Neural cell (in vitro differentiated cells): Measurements from ENCODE around the gene ODF4. TPM values are rescaled to one million over a fixed set of nuclear protein-coding genes. Genes with fewer than 3 reads are reported as not detected.
A peak's percentile ranks its signal among the peaks of the same experiment; 100 is the strongest.

Experiments used
- H2AFZ ChIP-seq: fragments of 200-600, 300-800 bp; sonication (generic), shearing (Covaris generic); 2 replicates; pipeline ENCODE4 v1.6.0; 2014; ENCODE audit warnings: low read depth, mild to moderate bottlenecking, antibody characterized with exemption, low read length, moderate library complexity
- H3F3A ChIP-seq: fragments of 200-600 bp; shearing (Covaris generic); 2 replicates; pipeline ENCODE4 v1.6.1; 2016; ENCODE audit warnings: mild to moderate bottlenecking, moderate library complexity, mixed read lengths, antibody characterized with exemption, low read length; ENCODE audit not compliant: insufficient read depth, poor library complexity, severe bottlenecking
- H3K27ac ChIP-seq: fragments of 200-600, 300-800 bp; sonication (generic), shearing (Covaris generic); 2 replicates; pipeline ENCODE4 v1.5.1; 2014; ENCODE audit warnings: mild to moderate bottlenecking, low read length, moderate library complexity
- H3K27me3 ChIP-seq: fragments of 300-800, 200-600 bp; sonication (generic), shearing (Covaris generic); 2 replicates; pipeline ENCODE4 v1.6.0; 2014; ENCODE audit warnings: mild to moderate bottlenecking, low read depth, low read length, moderate library complexity; ENCODE audit not compliant: insufficient read depth
- H3K36me3 ChIP-seq: fragments of 300-800, 200-600 bp; sonication (generic), shearing (Covaris generic); 2 replicates; pipeline ENCODE4 v1.5.1; 2014; ENCODE audit warnings: mild to moderate bottlenecking, antibody characterized with exemption, low read length, moderate library complexity; ENCODE audit not compliant: insufficient read depth
- H3K4me2 ChIP-seq: fragments of 300-800, 200-600 bp; sonication (generic), shearing (Covaris generic); 2 replicates; pipeline ENCODE4 v1.6.0; 2014; ENCODE audit warnings: mild to moderate bottlenecking, low read length
- H3K4me3 ChIP-seq: fragments of 300-800, 200-600 bp; sonication (generic), shearing (Covaris generic); 2 replicates; pipeline ENCODE4 v1.5.1; 2014; ENCODE audit warnings: mild to moderate bottlenecking, low read length, moderate library complexity
- H3K79me2 ChIP-seq: fragments of 200-600 bp; shearing (Covaris generic); replicated peaks from 2 replicates; pipeline ENCODE4 v1.6.0; 2014; ENCODE audit warnings: mild to moderate bottlenecking, low read length, moderate library complexity; ENCODE audit not compliant: insufficient read depth
- H3K9ac ChIP-seq: fragments of 300-800, 200-600 bp; sonication (generic), shearing (Covaris generic); 2 replicates; pipeline ENCODE4 v1.6.1; 2016; ENCODE audit warnings: mild to moderate bottlenecking, low read length, mixed read lengths
- H3K9me2 ChIP-seq: fragments of 200-600 bp; shearing (Covaris generic); 2 replicates; pipeline ENCODE4 v1.6.1; 2016; ENCODE audit warnings: mild to moderate bottlenecking, low read length, mixed read lengths; ENCODE audit not compliant: insufficient read depth
- H3K9me3 ChIP-seq: fragments of 200-600, 300-800 bp; sonication (generic), shearing (Covaris generic); 2 replicates; pipeline ENCODE4 v1.6.1; 2016; ENCODE audit warnings: mild to moderate bottlenecking, mixed run types, low read length, moderate library complexity, mixed read lengths
- H4K20me1 ChIP-seq: fragments of 200-600 bp; shearing (Covaris generic); 2 replicates; pipeline ENCODE4 v1.6.1; 2016; ENCODE audit warnings: mild to moderate bottlenecking, mixed run types; ENCODE audit not compliant: insufficient read depth
- EP300 ChIP-seq: fragments of 450-650 bp; conservative IDR thresholded peaks from 2 replicates; pipeline ENCODE4 v1.6.1; 2014; ENCODE audit warnings: antibody characterized with exemption, mild to moderate bottlenecking, moderate library complexity; ENCODE audit not compliant: poor library complexity, severe bottlenecking
- EZH2 ChIP-seq: fragments of 200-600, 300-800 bp; shearing (Covaris generic), sonication (generic); IDR thresholded peaks from 2 replicates; pipeline ENCODE4 v1.6.1; 2014; ENCODE audit warnings: antibody characterized with exemption, low read length, borderline replicate concordance, mild to moderate bottlenecking; ENCODE audit not compliant: insufficient read depth, poor library complexity, severe bottlenecking
- MXI1 ChIP-seq: fragments of 450-650 bp; conservative IDR thresholded peaks from 2 replicates; pipeline ENCODE4 v1.6.1; 2014; ENCODE audit warnings: antibody characterized with exemption, mild to moderate bottlenecking; ENCODE audit not compliant: poor library complexity, severe bottlenecking
- POLR2AphosphoS5 ChIP-seq: IDR thresholded peaks from 2 replicates; pipeline ENCODE4 v1.6.1; 2012
- RAD21 ChIP-seq: fragments of 450-650 bp; conservative IDR thresholded peaks from 2 replicates; pipeline ENCODE4 v1.6.1; 2014; ENCODE audit warnings: antibody characterized with exemption, mild to moderate bottlenecking, moderate library complexity
- TAF1 ChIP-seq: IDR thresholded peaks from 2 replicates; pipeline ENCODE4 v1.6.1; 2012; ENCODE audit warnings: low read depth
- polyA plus RNA-seq: library from polyadenylated mRNA; depleted of rRNA; stranded (reverse); fragments of >200 nt; gene quantifications from 2 replicates; pipeline ENCODE4 v1.2.3, GENCODE V29; 2014
- TF ChIP-seq, protein P1 (sequence below): fragments of 450-650 bp; IDR thresholded peaks from 2 replicates; pipeline ENCODE4 v1.5.1; 2014; ENCODE audit warnings: antibody characterized with exemption, mild to moderate bottlenecking, moderate library complexity; ENCODE audit not compliant: poor library complexity, severe bottlenecking
- TF ChIP-seq, protein P2 (sequence below): IDR thresholded peaks from 2 replicates; pipeline ENCODE4 v1.6.1; 2012; ENCODE audit warnings: borderline replicate concordance

ODF4 gene
- polyA plus RNA-seq, 1 donor from 2014 or later, result not detected

DNA sequence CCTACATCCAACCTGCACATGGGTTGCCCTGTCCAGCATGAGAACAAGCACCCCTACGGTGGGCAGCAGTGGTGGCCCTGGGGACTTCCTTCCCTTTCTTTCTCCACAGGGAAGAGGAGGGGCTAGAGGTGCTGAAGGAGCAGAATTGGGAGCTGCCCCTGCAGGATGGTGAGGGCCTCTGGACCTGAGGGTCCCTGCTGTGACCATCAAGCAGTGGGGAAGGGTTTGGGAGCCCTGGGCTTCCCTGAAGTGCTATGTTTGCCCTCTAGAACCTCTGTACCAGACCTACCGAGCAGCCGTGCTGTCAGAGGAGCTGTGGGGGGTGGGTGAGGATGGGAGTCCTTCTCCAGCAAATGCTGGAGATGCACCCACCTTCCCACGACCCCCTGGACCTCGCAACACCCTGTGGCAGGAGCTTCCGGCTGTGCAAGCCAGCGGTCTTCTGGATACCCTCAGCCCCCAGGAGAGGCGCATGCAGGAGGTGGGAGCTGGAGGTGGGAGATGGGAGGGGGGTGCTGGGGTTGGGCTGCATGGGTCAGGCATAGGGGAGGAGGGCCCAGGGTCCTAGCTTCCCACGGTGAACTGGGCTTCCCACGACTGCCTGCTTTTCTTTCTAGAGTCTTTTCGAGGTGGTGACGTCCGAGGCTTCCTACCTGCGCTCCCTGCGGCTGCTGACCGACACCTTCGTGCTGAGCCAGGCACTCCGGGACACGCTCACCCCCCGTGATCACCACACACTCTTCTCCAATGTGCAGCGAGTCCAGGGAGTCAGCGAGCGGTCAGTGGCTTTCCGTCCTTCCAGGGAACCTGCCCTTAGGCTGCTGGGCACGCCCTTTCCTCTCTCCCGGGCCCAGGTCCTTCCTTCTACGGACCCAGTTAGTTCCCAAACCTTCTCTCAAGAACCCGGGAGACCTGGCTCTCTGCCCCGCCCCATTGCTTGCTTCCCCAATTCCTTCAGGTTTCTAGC lies 24.6 kb upstream of the ODF4 start:
- Histone ChIP-seq H3K27me3 (peaks cover 22% of the 10 kb centered on the region), H3K36me3 (no peaks in the 10 kb centered on the region), H3K9me2 (no peaks in the 10 kb centered on the region), H3K27ac (no peak overlapping the region), H3F3A (no peaks in the 10 kb centered on the region), H3K79me2 (no peaks in the 10 kb centered on the region), H3K4me2 (no peak overlapping the region), H3K9me3 (no peaks in the 10 kb centered on the region), H4K20me1 (no peaks in the 10 kb centered on the region), H3K9ac (no peak overlapping the region), H2AFZ (no peak overlapping the region), H3K4me3 (peak overlapping the region; percentile 49)
- TF ChIP-seq MXI1, result no peak
- no peak for TF ChIP-seq POLR2AphosphoS5

DNA sequence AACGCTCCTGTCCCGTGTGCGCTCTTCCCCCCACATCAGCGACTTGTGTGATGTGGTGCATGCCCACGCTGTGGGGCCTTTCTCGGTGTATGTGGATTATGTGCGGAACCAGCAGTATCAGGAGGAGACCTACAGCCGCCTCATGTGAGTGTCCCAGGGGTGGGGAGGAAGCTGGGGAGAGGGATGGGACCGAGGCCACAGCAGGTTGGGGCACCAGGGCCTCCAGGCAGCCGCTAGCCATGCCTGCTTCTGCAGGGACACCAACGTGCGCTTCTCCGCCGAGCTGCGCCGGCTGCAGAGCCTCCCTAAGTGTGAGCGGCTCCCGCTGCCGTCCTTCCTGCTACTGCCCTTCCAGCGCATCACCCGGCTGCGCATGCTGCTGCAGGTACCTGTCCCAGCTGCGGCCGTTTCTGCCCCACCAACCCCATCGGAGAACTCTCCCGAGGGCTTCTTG lies 23.8 kb upstream of the ODF4 start:
- H4K20me1 ChIP-seq, result no peaks in the 10 kb centered on the region
- no peaks in the 10 kb centered on the region for H3K9me2 ChIP-seq
- no peaks in the 10 kb centered on the region for H3K79me2 ChIP-seq
- H3K36me3 ChIP-seq, result no peaks in the 10 kb centered on the region
- H2AFZ ChIP-seq, result no peak overlapping the region
- H3K27me3 ChIP-seq, result peaks cover 22% of the 10 kb centered on the region
- no peaks in the 10 kb centered on the region for H3F3A ChIP-seq
- no peak overlapping the region for H3K9ac ChIP-seq
- H3K9me3 ChIP-seq, result no peaks in the 10 kb centered on the region
- TF ChIP-seq, protein P1, sequence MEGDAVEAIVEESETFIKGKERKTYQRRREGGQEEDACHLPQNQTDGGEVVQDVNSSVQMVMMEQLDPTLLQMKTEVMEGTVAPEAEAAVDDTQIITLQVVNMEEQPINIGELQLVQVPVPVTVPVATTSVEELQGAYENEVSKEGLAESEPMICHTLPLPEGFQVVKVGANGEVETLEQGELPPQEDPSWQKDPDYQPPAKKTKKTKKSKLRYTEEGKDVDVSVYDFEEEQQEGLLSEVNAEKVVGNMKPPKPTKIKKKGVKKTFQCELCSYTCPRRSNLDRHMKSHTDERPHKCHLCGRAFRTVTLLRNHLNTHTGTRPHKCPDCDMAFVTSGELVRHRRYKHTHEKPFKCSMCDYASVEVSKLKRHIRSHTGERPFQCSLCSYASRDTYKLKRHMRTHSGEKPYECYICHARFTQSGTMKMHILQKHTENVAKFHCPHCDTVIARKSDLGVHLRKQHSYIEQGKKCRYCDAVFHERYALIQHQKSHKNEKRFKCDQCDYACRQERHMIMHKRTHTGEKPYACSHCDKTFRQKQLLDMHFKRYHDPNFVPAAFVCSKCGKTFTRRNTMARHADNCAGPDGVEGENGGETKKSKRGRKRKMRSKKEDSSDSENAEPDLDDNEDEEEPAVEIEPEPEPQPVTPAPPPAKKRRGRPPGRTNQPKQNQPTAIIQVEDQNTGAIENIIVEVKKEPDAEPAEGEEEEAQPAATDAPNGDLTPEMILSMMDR, result no peak
- TF ChIP-seq RAD21, result no peak
- TF ChIP-seq, protein P2, sequence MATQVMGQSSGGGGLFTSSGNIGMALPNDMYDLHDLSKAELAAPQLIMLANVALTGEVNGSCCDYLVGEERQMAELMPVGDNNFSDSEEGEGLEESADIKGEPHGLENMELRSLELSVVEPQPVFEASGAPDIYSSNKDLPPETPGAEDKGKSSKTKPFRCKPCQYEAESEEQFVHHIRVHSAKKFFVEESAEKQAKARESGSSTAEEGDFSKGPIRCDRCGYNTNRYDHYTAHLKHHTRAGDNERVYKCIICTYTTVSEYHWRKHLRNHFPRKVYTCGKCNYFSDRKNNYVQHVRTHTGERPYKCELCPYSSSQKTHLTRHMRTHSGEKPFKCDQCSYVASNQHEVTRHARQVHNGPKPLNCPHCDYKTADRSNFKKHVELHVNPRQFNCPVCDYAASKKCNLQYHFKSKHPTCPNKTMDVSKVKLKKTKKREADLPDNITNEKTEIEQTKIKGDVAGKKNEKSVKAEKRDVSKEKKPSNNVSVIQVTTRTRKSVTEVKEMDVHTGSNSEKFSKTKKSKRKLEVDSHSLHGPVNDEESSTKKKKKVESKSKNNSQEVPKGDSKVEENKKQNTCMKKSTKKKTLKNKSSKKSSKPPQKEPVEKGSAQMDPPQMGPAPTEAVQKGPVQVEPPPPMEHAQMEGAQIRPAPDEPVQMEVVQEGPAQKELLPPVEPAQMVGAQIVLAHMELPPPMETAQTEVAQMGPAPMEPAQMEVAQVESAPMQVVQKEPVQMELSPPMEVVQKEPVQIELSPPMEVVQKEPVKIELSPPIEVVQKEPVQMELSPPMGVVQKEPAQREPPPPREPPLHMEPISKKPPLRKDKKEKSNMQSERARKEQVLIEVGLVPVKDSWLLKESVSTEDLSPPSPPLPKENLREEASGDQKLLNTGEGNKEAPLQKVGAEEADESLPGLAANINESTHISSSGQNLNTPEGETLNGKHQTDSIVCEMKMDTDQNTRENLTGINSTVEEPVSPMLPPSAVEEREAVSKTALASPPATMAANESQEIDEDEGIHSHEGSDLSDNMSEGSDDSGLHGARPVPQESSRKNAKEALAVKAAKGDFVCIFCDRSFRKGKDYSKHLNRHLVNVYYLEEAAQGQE, result no peak
- no peak overlapping the region for H3K4me2 ChIP-seq
- no peak overlapping the region for H3K27ac ChIP-seq
- peak overlapping the region; percentile 49 for H3K4me3 ChIP-seq

DNA sequence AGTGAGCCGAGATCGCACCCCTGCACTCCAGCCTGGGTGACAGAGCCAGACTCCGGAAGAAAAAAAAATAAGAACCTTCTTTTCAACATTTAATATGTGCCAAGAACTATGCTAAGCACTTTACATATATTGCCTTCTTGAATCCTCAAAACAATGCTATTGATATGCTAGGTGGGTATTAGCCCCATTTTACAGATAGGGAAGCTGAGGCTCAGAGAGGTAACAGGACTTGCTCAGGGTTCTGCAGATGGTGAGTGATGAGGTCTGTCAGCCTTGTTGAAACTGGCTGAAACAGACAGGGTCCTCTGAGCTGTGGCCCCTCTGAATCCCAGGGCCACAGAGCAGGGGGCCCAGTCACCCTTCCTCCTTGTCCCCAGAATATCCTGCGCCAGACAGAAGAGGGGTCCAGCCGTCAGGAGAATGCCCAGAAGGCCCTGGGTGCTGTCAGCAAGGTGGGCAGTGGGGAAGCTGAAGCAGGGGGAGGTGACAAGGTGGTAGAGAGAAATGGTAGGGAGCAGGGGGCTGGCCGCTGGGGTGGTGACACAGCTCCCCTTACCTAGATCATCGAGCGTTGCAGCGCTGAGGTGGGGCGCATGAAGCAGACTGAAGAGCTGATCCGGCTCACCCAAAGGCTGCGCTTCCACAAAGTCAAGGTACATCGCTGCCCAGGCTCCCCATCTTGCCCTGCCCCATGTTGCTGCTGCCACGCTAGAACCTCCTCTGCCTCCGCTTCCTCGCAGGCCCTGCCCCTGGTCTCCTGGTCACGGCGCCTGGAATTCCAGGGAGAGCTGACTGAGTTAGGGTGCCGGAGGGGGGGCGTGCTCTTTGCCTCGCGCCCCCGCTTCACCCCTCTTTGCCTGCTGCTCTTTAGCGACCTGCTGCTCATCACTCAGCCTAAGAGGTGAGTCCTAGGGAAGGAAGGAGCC lies 21.4 kb upstream of the ODF4 start:
- Histone ChIP-seq H3K27me3 (peaks cover 22% of the 10 kb centered on the region), H3K4me3 (no peak overlapping the region), H3K9me3 (no peaks in the 10 kb centered on the region), H3K9me2 (no peaks in the 10 kb centered on the region), H3K9ac (no peak overlapping the region), H3K79me2 (no peaks in the 10 kb centered on the region), H3K27ac (no peak overlapping the region), H3K36me3 (no peaks in the 10 kb centered on the region), H3K4me2 (no peak overlapping the region), H4K20me1 (no peaks in the 10 kb centered on the region), H3F3A (no peaks in the 10 kb centered on the region), H2AFZ (no peak overlapping the region)
- TF ChIP-seq TAF1 (no peak), EP300 (no peak), EZH2 (no peak), MXI1 (no peak), POLR2AphosphoS5 (no peak), RAD21 (no peak)
- TF ChIP-seq, protein P2, result no peak
